NCI-H1105 (cell line): Measurements from ENCODE around the gene KLF1.
"Not testable (repeated sequence)": the region's sequence is repeated elsewhere in the genome, so short reads cannot be mapped to it uniquely, and the experiment has no call there.

ENCODE experiments used
- DNase-seq: peaks from one replicate; lab custom pipeline; 2025; lab: John Stamatoyannopoulos, UW

Gene KLF1

GRCh38 chr19:12867120-12868099 is 19.6 kb downstream of the KLF1 start:
- peak; percentile 88 for DNase-seq

DNA sequence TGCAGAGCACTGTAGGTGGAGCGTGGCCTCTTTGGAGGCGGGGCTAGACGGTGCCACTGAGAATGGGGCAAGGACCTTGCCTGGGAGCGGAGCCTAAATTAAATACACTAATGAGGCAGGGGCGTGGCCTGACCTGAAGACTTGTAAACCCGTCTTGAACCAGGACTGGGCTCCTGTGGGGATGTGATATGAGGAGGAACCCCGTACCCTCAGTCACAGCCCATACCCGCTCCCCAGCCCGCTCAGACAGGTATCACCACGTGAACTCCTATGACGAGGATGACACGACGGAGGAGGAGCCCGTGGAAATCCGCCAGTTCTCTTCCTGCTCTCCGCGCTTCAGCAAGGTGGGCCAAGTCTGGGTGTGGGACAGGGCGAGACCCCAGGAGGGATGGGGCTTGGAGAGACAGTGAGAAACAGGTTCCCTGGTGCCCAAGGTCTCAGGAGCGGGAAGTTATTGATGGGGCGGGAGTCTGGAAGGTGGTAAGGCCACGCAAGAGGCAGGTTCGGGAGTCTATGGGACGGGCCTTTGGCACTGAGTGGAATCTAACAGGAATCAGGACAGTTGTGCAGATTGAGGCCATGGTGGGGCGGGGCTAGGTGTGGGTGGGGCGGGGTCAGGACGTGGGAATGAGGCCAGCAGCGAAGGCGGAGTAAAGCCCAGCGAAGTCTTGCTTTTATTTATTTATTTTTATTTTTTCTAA is 20.4 kb downstream of the KLF1 start:
- DNase-seq = peak; percentile 18

DNA sequence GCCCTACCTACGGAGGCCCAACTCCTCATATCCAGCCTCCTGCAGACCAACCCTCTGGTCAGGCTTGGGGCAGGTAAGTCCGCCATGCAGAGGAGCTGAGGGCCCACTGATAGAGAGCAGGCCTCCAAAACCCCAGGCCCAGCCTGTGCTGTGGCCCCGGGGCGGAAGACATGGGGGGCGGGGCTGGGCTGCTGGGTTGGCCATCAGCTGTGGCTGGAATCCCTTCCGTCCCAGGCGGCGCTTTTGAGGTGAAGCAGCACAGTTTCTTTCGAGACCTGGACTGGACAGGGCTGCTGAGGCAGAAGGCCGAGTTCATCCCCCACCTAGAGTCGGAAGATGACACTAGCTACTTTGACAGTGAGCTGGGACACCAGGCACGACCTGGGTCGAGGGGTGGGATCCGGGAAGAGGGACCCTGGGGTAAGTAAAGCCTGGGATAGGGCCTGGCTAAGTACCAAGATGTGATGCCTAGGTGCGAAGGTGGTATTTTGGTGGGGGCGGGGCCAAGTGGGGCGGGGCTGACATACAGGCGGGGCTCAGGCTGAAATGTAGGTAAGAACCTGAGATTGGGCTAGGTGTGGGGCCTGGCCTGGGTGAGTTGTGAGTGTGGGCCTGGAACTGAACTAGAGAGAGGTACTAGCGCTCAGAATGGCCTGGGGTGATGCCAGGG is 21.1 kb downstream of the KLF1 start:
- DNase-seq = no peak

DNA sequence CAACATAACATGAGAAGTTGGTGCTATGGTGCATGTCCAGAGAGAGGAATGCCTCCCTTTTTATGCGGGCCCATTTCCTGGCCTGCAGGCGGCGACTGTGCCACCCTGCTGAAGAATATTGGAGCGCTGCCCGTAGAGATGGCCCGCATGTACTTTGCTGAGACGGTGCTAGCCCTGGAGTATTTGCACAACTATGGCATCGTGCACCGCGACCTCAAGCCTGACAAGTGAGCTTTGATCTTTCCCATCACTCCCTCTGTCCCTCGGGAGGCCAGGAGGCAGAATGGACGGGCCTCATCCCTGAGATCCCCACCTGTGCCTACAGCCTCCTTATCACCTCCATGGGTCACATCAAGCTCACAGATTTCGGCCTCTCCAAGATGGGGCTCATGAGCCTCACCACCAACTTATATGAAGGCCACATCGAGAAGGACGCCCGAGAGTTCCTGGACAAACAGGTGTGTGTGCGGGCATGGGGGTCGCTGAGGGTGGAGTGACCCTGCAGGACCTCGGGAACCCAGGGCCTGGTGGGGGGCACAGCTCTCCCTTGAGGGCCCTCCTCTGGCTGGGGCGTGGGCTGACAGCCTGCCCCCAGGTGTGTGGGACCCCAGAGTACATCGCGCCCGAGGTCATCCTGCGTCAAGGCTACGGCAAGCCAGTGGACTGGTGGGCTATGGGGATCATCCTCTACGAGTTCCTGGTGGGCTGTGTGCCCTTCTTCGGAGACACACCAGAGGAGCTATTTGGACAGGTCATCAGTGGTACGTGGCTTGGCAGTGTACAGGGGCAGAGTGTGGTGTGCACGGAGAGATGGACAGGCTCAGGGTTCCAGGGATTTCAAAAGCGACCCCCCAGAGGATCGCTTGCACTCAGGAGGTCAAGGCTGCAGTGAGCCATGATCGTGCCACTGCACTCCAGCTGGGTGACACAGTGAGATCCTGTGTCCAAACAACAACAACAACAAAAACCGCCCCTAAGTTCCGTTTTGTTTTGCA is 22.0 kb downstream of the KLF1 start:
- DNase-seq = no peak

DNA sequence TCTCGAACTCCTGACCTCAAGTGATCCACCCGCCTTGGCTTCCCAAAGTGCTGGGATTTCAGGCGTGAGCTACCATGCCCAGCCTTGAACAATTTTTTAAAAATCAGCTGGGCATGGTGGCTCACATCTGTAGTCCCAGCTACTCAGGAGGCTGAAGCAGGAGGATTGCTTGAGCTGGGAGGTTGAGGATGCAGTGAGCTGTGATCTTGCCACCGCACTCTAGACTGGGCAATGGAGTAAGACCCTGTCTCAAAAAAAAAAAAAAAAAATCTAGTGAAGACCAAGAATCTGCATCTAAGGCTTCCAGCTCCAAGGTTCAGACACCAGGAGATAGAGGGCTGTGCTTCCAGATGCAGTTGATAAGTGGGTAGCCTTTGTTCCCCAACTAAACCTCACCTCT is 22.9 kb downstream of the KLF1 start:
- DNase-seq = no peak

DNA sequence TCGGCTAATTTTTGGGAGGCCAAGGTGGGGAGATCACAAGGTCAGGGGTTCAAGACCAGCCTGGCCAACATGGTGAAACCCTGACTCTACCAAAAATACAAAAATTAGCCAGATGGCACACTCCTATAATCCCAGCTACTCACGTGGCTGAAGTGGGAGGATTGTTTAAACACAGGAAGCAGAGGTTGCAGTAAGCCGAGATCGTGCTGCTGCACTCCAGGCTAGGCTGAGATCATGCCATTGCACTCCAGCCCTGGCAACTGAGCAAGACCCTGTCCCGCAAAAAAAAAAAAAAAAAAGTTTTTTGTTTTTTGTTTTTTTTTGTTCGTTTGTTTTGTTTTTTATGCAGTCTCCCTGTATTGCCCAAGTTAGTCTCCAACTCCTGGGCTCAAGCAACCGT is 27.5 kb downstream of the KLF1 start:
- no peak for DNase-seq

GRCh38 chr19:12858041-12858928 is 28.7 kb downstream of the KLF1 start:
- no peak for DNase-seq

GRCh38 chr19:12856653-12857052 is 30.3 kb downstream of the KLF1 start:
- DNase-seq = no peak

GRCh38 chr19:12847159-12848139 is 39.6 kb downstream of the KLF1 start:
- peak; percentile 65 for DNase-seq

- DNase-seq = not testable (repeated sequence)
These were observed 40.4 kb downstream of the KLF1 start for GRCh38 chr19:12846613-12847012.

DNA sequence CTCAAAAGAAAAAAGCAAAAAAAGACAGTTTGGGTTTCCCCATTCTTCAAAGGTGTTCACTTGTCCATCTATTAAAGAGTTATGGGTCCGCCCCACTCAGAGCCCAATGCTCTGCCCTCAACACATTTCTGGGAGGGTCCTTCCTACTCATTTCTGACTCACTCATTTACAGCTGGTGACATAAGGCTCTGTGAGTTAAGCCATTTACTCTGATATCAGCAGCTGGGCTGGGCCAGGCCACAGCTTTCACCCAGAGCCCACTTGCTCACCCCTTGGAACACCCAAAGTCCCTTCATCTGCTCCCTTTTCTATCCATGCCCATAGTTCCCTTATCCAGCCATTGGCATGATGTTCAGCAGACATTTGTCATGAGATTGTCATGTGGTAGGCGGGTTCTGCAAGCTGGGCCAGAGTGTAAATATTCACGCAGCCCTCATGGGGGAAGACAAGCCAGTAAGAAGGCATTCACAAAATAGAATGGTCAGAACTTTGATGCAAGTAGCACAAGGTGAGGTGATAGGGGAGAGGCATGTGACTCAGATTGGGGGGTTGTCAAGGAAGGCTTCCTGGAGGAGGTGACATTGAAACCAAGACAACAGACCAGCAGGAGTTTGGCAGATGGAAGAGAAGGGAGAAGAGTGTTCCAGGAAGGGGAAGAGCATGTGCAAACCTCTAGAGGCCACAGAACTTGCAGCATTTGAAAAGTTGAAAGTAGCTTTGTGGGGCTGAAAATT is 42.8 kb downstream of the KLF1 start:
- DNase-seq = no peak

DNA sequence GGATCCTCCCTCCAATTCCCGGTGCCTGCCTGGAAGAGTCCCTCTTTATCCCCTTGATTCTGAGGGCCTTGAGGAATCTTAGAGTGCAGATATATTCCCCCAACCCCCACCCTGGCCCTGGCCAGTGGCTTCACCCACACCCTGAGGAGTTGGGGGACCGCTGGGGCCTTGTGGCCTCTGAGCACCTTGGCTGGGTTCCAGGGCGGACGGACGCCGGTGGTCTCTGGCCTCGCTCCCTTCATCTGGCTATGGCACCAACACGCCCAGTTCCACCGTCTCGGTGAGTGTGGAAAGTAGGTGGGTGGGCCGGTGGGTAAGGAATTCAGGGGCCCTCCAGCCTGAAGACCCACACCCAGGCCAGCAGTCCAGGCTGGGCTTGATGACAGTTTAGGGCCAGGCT is 43.7 kb downstream of the KLF1 start:
- no peak for DNase-seq

- DNase-seq = no peak
These were observed 44.5 kb downstream of the KLF1 start for GRCh38 chr19:12842511-12842910.

- DNase-seq = peak; percentile 98
These were observed 45.9 kb downstream of the KLF1 start for GRCh38 chr19:12841094-12841493.

GRCh38 chr19:12840091-12841079 is 46.6 kb downstream of the KLF1 start:
- peak; percentile 82 for DNase-seq

GRCh38 chr19:12838886-12839756 is 47.9 kb downstream of the KLF1 start:
- no peak for DNase-seq
